ENCODE data around the gene CCDC127. TPM values are rescaled to one million over a fixed set of nuclear protein-coding genes. Genes with fewer than 3 reads are reported as not detected.

Gene CCDC127
- total RNA-seq, 4 donors from 2014 or later = 0.97 to 4.2 (median 1.9) TPM

DNA sequence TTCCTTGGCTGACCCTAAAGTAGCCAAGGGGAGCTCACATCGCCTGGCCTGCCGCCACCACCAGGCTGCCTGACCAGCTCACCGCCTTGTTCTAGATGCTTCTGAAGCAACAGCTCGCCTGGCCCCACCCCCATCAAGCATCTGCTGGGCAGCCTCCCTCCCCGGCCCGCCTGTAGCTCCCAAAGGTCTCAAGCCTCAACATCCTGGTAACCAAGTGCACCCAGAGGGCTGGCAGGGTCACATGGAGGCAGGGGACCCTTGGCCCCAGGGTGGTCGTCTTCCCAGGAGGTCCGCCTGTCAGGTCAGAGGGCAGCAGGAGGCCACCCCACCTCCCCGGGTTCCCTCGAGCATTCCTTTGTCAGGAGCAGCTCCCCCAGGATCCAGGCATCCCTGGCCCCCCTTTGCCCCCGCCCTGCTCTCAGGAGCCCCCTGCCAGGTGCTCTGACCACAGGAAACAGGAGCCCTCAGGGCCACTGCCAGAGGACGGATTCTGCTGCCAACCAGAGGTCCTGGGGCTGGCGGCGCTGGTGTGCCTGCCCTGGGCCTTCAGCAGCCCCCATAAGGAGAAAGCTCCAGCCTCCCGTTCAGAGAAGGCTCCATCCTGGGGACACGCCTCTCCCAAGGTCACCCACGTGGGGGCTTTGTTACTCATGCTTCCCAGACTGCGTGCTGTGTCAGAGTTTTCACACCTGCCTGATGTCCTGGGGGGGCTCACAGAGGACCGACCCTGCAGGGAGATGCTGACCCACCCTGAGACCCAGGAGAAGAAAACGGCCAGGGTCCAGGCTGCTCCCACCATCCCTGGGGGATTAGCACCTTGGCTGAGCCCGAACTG, 30.1 kb downstream of the CCDC127 start:
- intact Hi-C loops (cut with DNase I) = no loop called here
- Histone ChIP-seq H3K36me3 (no peaks in the 10 kb centered on the region), H3K4me1 (peaks cover 10 to 27% (median 13%) of the 10 kb centered on the region in 3 donors), H3K9me3 (no peaks in the 10 kb centered on the region), H3K27ac (no peak overlapping the region), H3K27me3 (peaks cover 0 to 75% (median 2%) of the 10 kb centered on the region in 4 donors), H3K4me3 (peak overlapping the region in 2 of 4 donors; percentile 7 to 53)
- no peak for DNase-seq
- TF ChIP-seq, protein P1, sequence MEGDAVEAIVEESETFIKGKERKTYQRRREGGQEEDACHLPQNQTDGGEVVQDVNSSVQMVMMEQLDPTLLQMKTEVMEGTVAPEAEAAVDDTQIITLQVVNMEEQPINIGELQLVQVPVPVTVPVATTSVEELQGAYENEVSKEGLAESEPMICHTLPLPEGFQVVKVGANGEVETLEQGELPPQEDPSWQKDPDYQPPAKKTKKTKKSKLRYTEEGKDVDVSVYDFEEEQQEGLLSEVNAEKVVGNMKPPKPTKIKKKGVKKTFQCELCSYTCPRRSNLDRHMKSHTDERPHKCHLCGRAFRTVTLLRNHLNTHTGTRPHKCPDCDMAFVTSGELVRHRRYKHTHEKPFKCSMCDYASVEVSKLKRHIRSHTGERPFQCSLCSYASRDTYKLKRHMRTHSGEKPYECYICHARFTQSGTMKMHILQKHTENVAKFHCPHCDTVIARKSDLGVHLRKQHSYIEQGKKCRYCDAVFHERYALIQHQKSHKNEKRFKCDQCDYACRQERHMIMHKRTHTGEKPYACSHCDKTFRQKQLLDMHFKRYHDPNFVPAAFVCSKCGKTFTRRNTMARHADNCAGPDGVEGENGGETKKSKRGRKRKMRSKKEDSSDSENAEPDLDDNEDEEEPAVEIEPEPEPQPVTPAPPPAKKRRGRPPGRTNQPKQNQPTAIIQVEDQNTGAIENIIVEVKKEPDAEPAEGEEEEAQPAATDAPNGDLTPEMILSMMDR (IDR thresholded peaks at IDR 0.05) = no peak
- no peak for TF ChIP-seq POLR2A (IDR thresholded peaks at IDR 0.05)
- WGBS, 2 donors = 59 to 100% methylated on average over 2 to 10 of the region's 21 CpGs

DNA sequence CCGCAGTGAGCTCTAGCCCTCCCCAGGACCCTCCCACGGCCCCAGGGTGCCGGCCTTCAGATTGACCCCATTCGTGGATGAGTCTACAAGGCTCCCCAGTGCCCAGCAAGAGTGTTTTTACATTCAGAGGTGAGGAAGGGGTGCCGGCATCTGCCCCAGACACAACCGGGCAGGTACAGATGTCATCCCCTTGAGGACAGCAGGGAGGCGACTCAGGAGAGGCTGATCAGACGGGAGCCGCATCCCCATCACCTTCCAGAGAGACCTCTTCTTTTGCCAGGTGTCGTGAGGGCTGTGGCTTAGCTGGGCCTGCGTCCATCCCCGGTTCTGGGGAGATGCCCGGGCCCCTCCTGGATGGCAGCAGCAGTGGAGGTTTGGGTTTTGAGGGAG, 30.9 kb downstream of the CCDC127 start:
- H3K4me3 ChIP-seq = no peak overlapping the region
- DNase-seq = no peak
- peaks cover 0 to 73% (median 2%) of the 10 kb centered on the region in 4 donors for H3K27me3 ChIP-seq
- 96% methylated on average over 5 of the region's 13 CpGs; no CpG with 5 or more reads in 1 of the 2 donors for WGBS, 2 donors
- no peaks in the 10 kb centered on the region for H3K36me3 ChIP-seq
- no peak overlapping the region for H3K27ac ChIP-seq
- TF ChIP-seq POLR2A (IDR thresholded peaks at IDR 0.05) = no peak
- TF ChIP-seq, protein P1 (IDR thresholded peaks at IDR 0.05) = no peak
- H3K4me1 ChIP-seq = peaks cover 10 to 26% (median 13%) of the 10 kb centered on the region in 3 donors
- H3K9me3 ChIP-seq = no peaks in the 10 kb centered on the region
- intact Hi-C loops (cut with DNase I) = no loop called here

DNA sequence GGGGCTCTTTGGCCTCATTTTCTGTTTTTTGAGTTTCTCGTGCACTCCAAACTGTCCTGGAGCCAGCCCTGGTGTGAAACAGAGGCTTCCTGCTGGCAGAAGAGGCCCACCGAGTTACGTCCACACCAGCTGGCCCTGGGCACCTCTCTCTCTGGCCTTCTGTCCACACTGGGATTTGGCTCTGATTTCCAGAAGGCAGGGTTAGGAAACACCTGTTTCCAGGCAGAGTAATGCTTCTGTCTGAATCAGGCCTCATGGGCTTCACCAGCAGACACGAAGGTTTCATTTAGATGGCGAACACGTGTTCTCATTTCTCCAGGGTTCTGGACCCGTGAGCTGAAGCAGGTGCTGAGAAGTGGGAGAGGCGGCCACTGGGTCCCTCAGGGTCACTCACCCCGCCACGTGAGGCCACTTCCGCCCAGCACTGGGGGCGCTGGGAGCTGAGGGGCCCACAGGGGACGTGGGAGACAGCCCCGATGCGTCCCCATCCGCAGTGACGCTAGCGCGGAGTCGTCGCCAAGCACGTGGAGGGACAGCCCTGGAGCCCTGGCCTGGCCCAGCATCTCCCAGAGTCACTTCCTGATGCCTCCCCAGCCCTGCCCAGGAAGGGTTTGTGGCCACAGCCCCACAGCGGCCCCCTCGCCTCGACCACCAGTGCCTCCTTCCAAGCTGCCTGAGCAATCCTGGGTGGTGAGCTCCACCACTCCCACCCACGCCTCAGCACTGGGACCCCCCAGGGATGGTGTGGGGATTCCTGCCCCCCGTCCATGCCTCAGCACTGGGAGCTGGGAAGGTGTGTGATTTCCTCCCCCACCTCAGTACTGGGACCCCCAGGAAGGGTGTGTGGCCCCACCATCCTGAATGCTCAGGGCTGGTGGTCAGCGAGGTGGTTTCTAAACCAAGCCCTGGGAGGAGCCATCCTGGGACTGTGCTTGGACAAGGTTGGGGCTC, 31.6 kb downstream of the CCDC127 start:
- intact Hi-C loops (cut with DNase I) = no loop called here
- TF ChIP-seq, protein P1 (IDR thresholded peaks at IDR 0.05) = no peak
- no peak for TF ChIP-seq POLR2A (IDR thresholded peaks at IDR 0.05)
- Histone ChIP-seq H3K4me3 (no peak overlapping the region), H3K4me1 (peaks cover 4 to 19% (median 9%) of the 10 kb centered on the region in 3 donors), H3K9me3 (no peaks in the 10 kb centered on the region), H3K36me3 (no peaks in the 10 kb centered on the region), H3K27me3 (peaks cover 0 to 73% (median 0%) of the 10 kb centered on the region in 4 donors), H3K27ac (no peak overlapping the region)
- DNase-seq = no peak
- WGBS, 2 donors = 72 to 91% methylated on average over 4 to 6 of the region's 28 CpGs

DNA sequence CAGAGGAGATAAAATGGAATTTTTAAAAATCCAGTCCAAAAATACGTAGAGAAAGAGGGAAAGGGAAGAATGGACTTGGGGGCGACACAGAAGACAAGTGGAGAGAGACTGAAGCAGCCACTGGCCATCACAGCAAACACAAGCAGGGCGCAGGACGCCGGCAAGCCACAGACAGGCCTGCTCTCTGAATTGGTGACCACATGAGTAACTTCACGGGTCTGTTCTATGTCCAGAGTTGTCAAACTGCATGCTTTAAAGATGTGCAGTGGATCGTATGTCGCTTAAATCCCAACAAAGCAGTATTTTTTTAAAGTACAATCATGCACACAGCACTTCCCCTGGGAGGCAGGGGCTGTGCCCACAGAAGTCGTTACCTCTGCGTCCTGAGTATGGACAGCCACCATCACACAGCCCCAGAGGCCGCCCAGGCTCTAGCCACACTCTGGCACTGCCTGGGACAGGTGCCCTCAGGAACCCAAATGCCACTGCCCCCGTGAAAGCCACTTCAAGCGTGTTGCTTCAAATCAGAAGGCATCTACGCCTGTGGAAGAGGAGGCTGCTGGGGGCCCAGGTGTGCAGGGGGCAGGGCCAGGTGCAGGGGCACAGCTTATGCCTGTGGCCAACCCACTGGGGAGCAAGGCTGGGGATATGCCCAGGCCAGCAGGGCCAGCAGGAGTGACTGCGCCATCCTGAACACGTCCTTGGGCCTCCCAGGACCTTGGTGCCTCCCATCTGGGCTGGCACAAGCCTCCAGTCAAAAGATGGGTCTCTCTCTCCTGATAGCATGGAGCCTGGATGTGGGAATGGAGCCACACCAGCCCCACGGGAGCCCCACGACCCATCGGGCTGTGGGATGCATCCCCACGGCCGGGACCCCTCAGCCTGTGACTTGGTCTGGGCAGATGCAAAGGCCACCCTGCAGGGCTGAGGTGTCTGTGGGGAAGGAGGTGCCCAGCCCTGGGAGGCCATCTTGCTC, 32.6 kb downstream of the CCDC127 start:
- no peak for DNase-seq
- Histone ChIP-seq H3K27ac (no peak overlapping the region), H3K4me3 (no peak overlapping the region), H3K36me3 (no peaks in the 10 kb centered on the region), H3K9me3 (no peaks in the 10 kb centered on the region), H3K27me3 (peaks cover 0 to 73% (median 0%) of the 10 kb centered on the region in 4 donors), H3K4me1 (peaks cover 0 to 10% (median 5%) of the 10 kb centered on the region in 3 donors)
- TF ChIP-seq, protein P1 (IDR thresholded peaks at IDR 0.05) = no peak
- no peak for TF ChIP-seq POLR2A (IDR thresholded peaks at IDR 0.05)
- intact Hi-C loops (cut with DNase I) = no loop called here
- WGBS, 2 donors = 70 to 74% methylated on average over 12 to 13 of the region's 21 CpGs
